Measurements from ENCODE around the gene MYO16.

The MYO16 gene

DNA sequence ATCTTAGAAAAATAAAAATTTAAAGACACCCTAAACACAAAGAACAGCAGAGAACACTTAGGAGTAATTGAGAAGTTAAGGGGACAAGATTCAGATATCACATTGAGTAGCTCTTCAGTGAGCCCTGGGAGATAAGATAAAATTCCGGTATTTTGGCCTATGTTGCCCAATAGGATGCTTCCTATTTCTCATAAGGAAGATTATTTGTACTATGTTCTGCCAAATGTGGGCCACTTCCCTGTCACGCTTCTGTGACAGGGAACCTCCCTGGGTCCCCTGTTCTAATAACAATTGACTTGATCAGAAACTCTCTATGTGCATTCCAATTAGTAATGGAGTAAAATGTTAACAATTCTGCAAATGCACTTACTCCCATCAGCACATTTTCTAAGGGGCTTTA lies 310.7 kb downstream of the MYO16 start:
- no peaks in the 10 kb centered on the region for H3K36me3 ChIP-seq (ENCODE audit: insufficient read depth, insufficient read length, low read length)
- no peak overlapping the region for H3K4me3 ChIP-seq (ENCODE audit: insufficient read length, low read depth)
- TF ChIP-seq SUZ12 (IDR thresholded peaks at IDR 0.05; ENCODE audit: extremely low read depth, insufficient read depth, insufficient read length) (no peak), ZNF274 (IDR thresholded peaks at IDR 0.05; ENCODE audit: low read depth, low read length) (no peak), YY1 (IDR thresholded peaks at IDR 0.05; ENCODE audit: insufficient read depth, insufficient read length) (no peak)
- no peaks in the 10 kb centered on the region for H3K4me1 ChIP-seq (ENCODE audit: insufficient read depth, insufficient read length)
- no peaks in the 10 kb centered on the region for H3K27me3 ChIP-seq (ENCODE audit: insufficient read depth, insufficient read length)
- H3K9ac ChIP-seq (ENCODE audit: insufficient read length, low read depth): no peak overlapping the region
- no peak for DNase-seq (ENCODE audit: low read depth, low spot score)
- no peaks in the 10 kb centered on the region for H3K9me3 ChIP-seq (ENCODE audit: insufficient read depth, low read length)

GRCh38 chr13:108943842-108944241 lies 314.4 kb downstream of the MYO16 start:
- no peak for DNase-seq (ENCODE audit: low read depth, low spot score)
- H3K4me1 ChIP-seq (ENCODE audit: insufficient read depth, insufficient read length): no peaks in the 10 kb centered on the region
- no peaks in the 10 kb centered on the region for H3K27me3 ChIP-seq (ENCODE audit: insufficient read depth, insufficient read length)
- H3K9ac ChIP-seq (ENCODE audit: insufficient read length, low read depth): no peak overlapping the region
- H3K9me3 ChIP-seq (ENCODE audit: insufficient read depth, low read length): no peaks in the 10 kb centered on the region
- TF ChIP-seq SUZ12 (IDR thresholded peaks at IDR 0.05; ENCODE audit: extremely low read depth, insufficient read depth, insufficient read length) (no peak), ZNF274 (IDR thresholded peaks at IDR 0.05; ENCODE audit: low read depth, low read length) (no peak), YY1 (IDR thresholded peaks at IDR 0.05; ENCODE audit: insufficient read depth, insufficient read length) (no peak)
- H3K36me3 ChIP-seq (ENCODE audit: insufficient read depth, insufficient read length, low read length): no peaks in the 10 kb centered on the region
- H3K4me3 ChIP-seq (ENCODE audit: insufficient read length, low read depth): no peak overlapping the region

DNA sequence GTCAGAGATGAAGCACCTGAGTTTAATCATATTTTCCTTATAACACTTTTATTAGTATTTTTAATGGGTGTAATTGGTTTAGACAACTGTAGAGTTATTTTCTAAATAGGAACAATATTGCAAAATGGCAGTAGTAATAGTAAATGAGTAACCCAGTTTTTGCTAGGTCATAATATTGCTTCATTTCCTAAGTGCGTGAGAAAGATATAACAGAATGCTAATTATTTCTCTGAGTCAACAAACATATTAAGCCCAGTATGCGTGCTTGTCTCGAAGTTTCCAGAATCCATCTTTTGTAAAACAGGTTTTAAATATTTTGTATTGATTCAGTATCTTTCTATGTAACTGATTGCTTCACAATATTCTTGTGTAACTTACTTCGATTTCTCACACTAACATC lies 315.3 kb downstream of the MYO16 start:
- H3K9me3 ChIP-seq (ENCODE audit: insufficient read depth, low read length): no peaks in the 10 kb centered on the region
- no peak for DNase-seq (ENCODE audit: low read depth, low spot score)
- no peaks in the 10 kb centered on the region for H3K4me1 ChIP-seq (ENCODE audit: insufficient read depth, insufficient read length)
- no peaks in the 10 kb centered on the region for H3K36me3 ChIP-seq (ENCODE audit: insufficient read depth, insufficient read length, low read length)
- TF ChIP-seq YY1 (IDR thresholded peaks at IDR 0.05; ENCODE audit: insufficient read depth, insufficient read length) (no peak), SUZ12 (IDR thresholded peaks at IDR 0.05; ENCODE audit: extremely low read depth, insufficient read depth, insufficient read length) (no peak), ZNF274 (IDR thresholded peaks at IDR 0.05; ENCODE audit: low read depth, low read length) (no peak)
- no peaks in the 10 kb centered on the region for H3K27me3 ChIP-seq (ENCODE audit: insufficient read depth, insufficient read length)
- no peak overlapping the region for H3K4me3 ChIP-seq (ENCODE audit: insufficient read length, low read depth)
- H3K9ac ChIP-seq (ENCODE audit: insufficient read length, low read depth): no peak overlapping the region

DNA sequence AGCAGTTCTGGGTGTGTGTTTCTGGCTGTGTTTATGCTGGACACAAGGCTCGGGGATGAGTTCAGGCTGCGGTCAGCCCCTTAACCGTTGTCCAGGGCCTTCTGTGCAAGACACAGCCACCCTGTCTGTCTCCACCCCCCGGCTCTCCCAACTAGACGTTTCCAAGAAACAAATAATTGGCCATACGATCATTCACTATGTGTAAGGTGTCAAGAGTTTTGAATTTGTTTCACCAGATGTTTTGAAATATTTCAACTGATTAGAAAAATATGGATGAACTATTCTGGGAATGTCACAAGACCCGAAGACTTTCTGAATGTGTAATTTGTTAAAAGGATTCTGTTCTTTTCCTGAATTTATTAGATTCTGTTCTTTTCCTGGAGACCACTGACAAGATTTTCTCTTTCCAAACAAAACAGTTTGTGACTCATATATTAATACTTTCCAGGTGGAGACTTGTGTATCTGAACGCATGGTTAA lies 318.2 kb downstream of the MYO16 start:
- Histone ChIP-seq H3K4me3 (ENCODE audit: insufficient read length, low read depth) (no peak overlapping the region), H3K9me3 (ENCODE audit: insufficient read depth, low read length) (no peaks in the 10 kb centered on the region), H3K27me3 (ENCODE audit: insufficient read depth, insufficient read length) (no peaks in the 10 kb centered on the region), H3K4me1 (ENCODE audit: insufficient read depth, insufficient read length) (no peaks in the 10 kb centered on the region), H3K36me3 (ENCODE audit: insufficient read depth, insufficient read length, low read length) (no peaks in the 10 kb centered on the region), H3K9ac (ENCODE audit: insufficient read length, low read depth) (no peak overlapping the region)
- no peak for TF ChIP-seq YY1 (IDR thresholded peaks at IDR 0.05; ENCODE audit: insufficient read depth, insufficient read length)
- no peak for DNase-seq (ENCODE audit: low read depth, low spot score)

DNA sequence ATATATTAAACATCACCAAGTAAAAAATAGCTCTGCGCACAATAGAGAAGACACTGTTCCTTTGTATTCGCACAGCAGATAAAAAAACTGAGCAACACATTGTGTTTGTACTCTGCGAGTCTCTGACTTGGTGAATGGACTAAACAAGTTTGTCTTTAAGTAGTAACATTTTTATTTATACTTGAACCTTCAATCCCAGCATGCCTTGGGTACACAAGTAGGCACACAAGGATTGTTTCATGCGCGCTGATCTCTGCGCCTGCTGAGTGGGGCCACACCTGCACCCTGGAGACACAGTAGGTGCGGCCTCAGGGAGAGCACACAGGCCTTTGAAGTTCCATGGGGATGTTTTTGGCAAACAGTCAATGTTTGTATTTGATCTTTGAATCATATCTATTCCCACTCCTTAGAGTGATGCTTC lies 318.9 kb downstream of the MYO16 start:
- Histone ChIP-seq H3K4me3 (ENCODE audit: insufficient read length, low read depth) (no peak overlapping the region), H3K9me3 (ENCODE audit: insufficient read depth, low read length) (no peaks in the 10 kb centered on the region), H3K9ac (ENCODE audit: insufficient read length, low read depth) (no peak overlapping the region), H3K4me1 (ENCODE audit: insufficient read depth, insufficient read length) (no peaks in the 10 kb centered on the region), H3K27me3 (ENCODE audit: insufficient read depth, insufficient read length) (no peaks in the 10 kb centered on the region), H3K36me3 (ENCODE audit: insufficient read depth, insufficient read length, low read length) (no peaks in the 10 kb centered on the region)
- DNase-seq (ENCODE audit: low read depth, low spot score): no peak
- no peak for TF ChIP-seq SUZ12 (IDR thresholded peaks at IDR 0.05; ENCODE audit: extremely low read depth, insufficient read depth, insufficient read length)
- no peak for TF ChIP-seq ZNF274 (IDR thresholded peaks at IDR 0.05; ENCODE audit: low read depth, low read length)
- no peak for TF ChIP-seq YY1 (IDR thresholded peaks at IDR 0.05; ENCODE audit: insufficient read depth, insufficient read length)

GRCh38 chr13:108950333-108951010 lies 321.1 kb downstream of the MYO16 start:
- no peaks in the 10 kb centered on the region for H3K36me3 ChIP-seq (ENCODE audit: insufficient read depth, insufficient read length, low read length)
- TF ChIP-seq SUZ12 (IDR thresholded peaks at IDR 0.05; ENCODE audit: extremely low read depth, insufficient read depth, insufficient read length) (no peak), ZNF274 (IDR thresholded peaks at IDR 0.05; ENCODE audit: low read depth, low read length) (no peak), YY1 (IDR thresholded peaks at IDR 0.05; ENCODE audit: insufficient read depth, insufficient read length) (no peak)
- no peaks in the 10 kb centered on the region for H3K9me3 ChIP-seq (ENCODE audit: insufficient read depth, low read length)
- no peak overlapping the region for H3K4me3 ChIP-seq (ENCODE audit: insufficient read length, low read depth)
- no peak overlapping the region for H3K9ac ChIP-seq (ENCODE audit: insufficient read length, low read depth)
- no peaks in the 10 kb centered on the region for H3K4me1 ChIP-seq (ENCODE audit: insufficient read depth, insufficient read length)
- no peak for DNase-seq (ENCODE audit: low read depth, low spot score)
- H3K27me3 ChIP-seq (ENCODE audit: insufficient read depth, insufficient read length): no peaks in the 10 kb centered on the region

DNA sequence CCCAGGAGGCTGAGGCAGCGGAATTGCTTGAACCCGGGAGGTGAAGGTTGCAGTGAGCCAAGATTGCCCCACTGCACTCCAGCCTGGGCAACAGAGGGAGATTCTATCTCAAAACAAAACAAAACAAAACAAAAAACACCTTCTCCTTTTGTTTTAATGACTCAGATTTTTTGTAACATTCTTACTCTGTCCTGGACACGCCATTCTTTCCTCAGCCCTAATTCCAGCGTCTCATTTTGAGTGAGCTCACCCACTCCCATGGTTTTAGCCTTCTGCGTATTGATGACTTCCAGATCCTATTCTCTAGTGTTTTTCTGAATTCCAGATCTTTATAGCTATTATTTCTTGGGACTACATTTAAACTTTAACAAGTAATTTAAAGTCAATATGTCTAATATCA lies 326.3 kb downstream of the MYO16 start:
- Histone ChIP-seq H3K4me3 (ENCODE audit: insufficient read length, low read depth) (no peak overlapping the region), H3K4me1 (ENCODE audit: insufficient read depth, insufficient read length) (no peaks in the 10 kb centered on the region), H3K9ac (ENCODE audit: insufficient read length, low read depth) (no peak overlapping the region), H3K27me3 (ENCODE audit: insufficient read depth, insufficient read length) (no peaks in the 10 kb centered on the region), H3K36me3 (ENCODE audit: insufficient read depth, insufficient read length, low read length) (no peaks in the 10 kb centered on the region), H3K9me3 (ENCODE audit: insufficient read depth, low read length) (no peaks in the 10 kb centered on the region)
- TF ChIP-seq SUZ12 (IDR thresholded peaks at IDR 0.05; ENCODE audit: extremely low read depth, insufficient read depth, insufficient read length) (no peak), YY1 (IDR thresholded peaks at IDR 0.05; ENCODE audit: insufficient read depth, insufficient read length) (no peak), ZNF274 (IDR thresholded peaks at IDR 0.05; ENCODE audit: low read depth, low read length) (no peak)
- no peak for DNase-seq (ENCODE audit: low read depth, low spot score)
